OCI-LY1 (cell line): ENCODE data around the gene WRNIP1.

Source experiments
- H2AFZ ChIP-seq: fragments of 200-600 bp; sonication (generic), shearing (Covaris generic); 2 replicates; pipeline ENCODE4 v1.6.0; 2014; ENCODE audit warnings: antibody characterized with exemption, mild to moderate bottlenecking, low read length
- H3F3A ChIP-seq: fragments of 200-600 bp; sonication (generic), shearing (Covaris generic); 2 replicates; pipeline ENCODE4 v1.6.0; 2014; ENCODE audit warnings: mild to moderate bottlenecking, antibody characterized with exemption, low read length, moderate library complexity; ENCODE audit not compliant: insufficient read depth
- H3K27ac ChIP-seq: fragments of 200-600 bp; sonication (generic); 2 replicates; pipeline ENCODE4 v1.5.1; 2014; ENCODE audit warnings: low read length, mixed run types, mild to moderate bottlenecking, low read depth; ENCODE audit not compliant: poor library complexity, severe bottlenecking
- H3K27me3 ChIP-seq: fragments of 200-600 bp; sonication (generic); 2 replicates; pipeline ENCODE4 v1.6.0; 2014; ENCODE audit warnings: antibody characterized with exemption, mild to moderate bottlenecking, low read length, moderate library complexity; ENCODE audit not compliant: insufficient read depth
- H3K36me3 ChIP-seq: fragments of 200-600 bp; sonication (generic); 2 replicates; pipeline ENCODE4 v1.6.1; 2014; ENCODE audit warnings: mild to moderate bottlenecking, antibody characterized with exemption, low read length, moderate library complexity, mixed read lengths; ENCODE audit not compliant: insufficient read depth
- H3K4me1 ChIP-seq: fragments of 200-600 bp; sonication (generic); 2 replicates; pipeline ENCODE4 v1.5.1; 2014; ENCODE audit warnings: mild to moderate bottlenecking, low read length, moderate library complexity; ENCODE audit not compliant: insufficient read depth, severe bottlenecking
- H3K4me2 ChIP-seq: fragments of 200-600 bp; sonication (generic), shearing (Covaris generic); 2 replicates; pipeline ENCODE4 v1.6.1; 2014; ENCODE audit warnings: low read length
- H3K4me3 ChIP-seq: fragments of 200-600 bp; sonication (generic); 2 replicates; pipeline ENCODE4 v1.5.1; 2014; ENCODE audit warnings: low read length, low read depth, mild to moderate bottlenecking, mixed read lengths; ENCODE audit not compliant: poor library complexity, severe bottlenecking
- H3K79me2 ChIP-seq: fragments of 200-600 bp; shearing (Covaris generic); 2 replicates; pipeline ENCODE4 v1.6.1; 2016; ENCODE audit warnings: mixed run types, low read length, mixed read lengths; ENCODE audit not compliant: insufficient read depth
- H3K9ac ChIP-seq: fragments of 200-600 bp; sonication (generic), shearing (Covaris generic); 2 replicates; pipeline ENCODE4 v1.6.1; 2014; ENCODE audit warnings: mild to moderate bottlenecking, low read length, mixed read lengths
- H3K9me2 ChIP-seq: fragments of 200-600 bp; sonication (generic), shearing (Covaris generic); 2 replicates; pipeline ENCODE4 v1.6.1; 2014; ENCODE audit warnings: low read depth, mild to moderate bottlenecking, low read length, mixed read lengths
- H3K9me3 ChIP-seq: fragments of 200-600 bp; shearing (Covaris generic); 2 replicates; pipeline ENCODE4 v1.6.1; 2014; ENCODE audit warnings: low read length, mixed read lengths
- H4K20me1 ChIP-seq: fragments of 200-600 bp; sonication (generic), shearing (Covaris generic); 2 replicates; pipeline ENCODE4 v1.6.0; 2016; ENCODE audit warnings: mild to moderate bottlenecking, low read length; ENCODE audit not compliant: insufficient read depth
- EZH2 ChIP-seq: fragments of 200-600 bp; sonication (generic), shearing (Covaris generic); IDR thresholded peaks from 2 replicates; pipeline ENCODE4 v1.8.0; 2017; ENCODE audit warnings: borderline replicate concordance, mixed run types, mild to moderate bottlenecking, antibody characterized with exemption, low read length, moderate library complexity, mixed read lengths
- TF ChIP-seq, protein P1 (sequence below): fragments of 200-600 bp; sonication (generic), shearing (Covaris generic); IDR thresholded peaks from 2 replicates; pipeline ENCODE4 v1.5.1; 2017; ENCODE audit warnings: mild to moderate bottlenecking, antibody characterized with exemption, low read length, moderate library complexity, mixed read lengths

The WRNIP1 gene

DNA sequence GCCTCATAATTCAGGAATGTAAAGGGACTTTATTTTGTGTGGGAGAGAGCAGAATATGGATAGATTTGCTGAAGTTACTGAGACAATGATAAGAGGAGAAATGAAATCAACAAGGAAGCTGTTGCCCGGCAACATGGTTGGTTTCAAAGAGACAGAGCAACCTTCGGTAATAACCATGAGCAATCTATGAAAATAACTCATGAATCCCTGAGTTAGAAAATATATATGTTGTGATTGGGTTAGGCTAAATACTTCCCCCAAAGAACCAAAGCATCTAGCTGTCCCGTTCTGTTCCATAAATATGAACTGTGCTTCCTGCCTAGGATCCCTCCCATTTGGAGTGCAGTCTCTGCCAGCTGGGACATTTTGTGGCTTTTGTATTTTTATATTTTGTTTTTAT lies 53.4 kb downstream of the WRNIP1 start:
- H3K36me3 ChIP-seq = no peaks in the 10 kb centered on the region; the same call in 1 of the 2 replicates
- H3K27ac ChIP-seq = no peak overlapping the region
- peaks cover 14% of the 10 kb centered on the region; the same call in 1 of the 2 replicates for H3K9me3 ChIP-seq
- no peaks in the 10 kb centered on the region for H3K79me2 ChIP-seq
- no peaks in the 10 kb centered on the region for H3K4me1 ChIP-seq
- no peak overlapping the region for H3K9ac ChIP-seq
- H3K9me2 ChIP-seq = no peaks in the 10 kb centered on the region
- H3K4me2 ChIP-seq = no peak overlapping the region
- TF ChIP-seq, protein P1, sequence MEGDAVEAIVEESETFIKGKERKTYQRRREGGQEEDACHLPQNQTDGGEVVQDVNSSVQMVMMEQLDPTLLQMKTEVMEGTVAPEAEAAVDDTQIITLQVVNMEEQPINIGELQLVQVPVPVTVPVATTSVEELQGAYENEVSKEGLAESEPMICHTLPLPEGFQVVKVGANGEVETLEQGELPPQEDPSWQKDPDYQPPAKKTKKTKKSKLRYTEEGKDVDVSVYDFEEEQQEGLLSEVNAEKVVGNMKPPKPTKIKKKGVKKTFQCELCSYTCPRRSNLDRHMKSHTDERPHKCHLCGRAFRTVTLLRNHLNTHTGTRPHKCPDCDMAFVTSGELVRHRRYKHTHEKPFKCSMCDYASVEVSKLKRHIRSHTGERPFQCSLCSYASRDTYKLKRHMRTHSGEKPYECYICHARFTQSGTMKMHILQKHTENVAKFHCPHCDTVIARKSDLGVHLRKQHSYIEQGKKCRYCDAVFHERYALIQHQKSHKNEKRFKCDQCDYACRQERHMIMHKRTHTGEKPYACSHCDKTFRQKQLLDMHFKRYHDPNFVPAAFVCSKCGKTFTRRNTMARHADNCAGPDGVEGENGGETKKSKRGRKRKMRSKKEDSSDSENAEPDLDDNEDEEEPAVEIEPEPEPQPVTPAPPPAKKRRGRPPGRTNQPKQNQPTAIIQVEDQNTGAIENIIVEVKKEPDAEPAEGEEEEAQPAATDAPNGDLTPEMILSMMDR = no peak
- TF ChIP-seq EZH2 = no peak
- no peak overlapping the region for H3K4me3 ChIP-seq
- no peaks in the 10 kb centered on the region for H3K27me3 ChIP-seq
- H2AFZ ChIP-seq = no peak overlapping the region
- no peaks in the 10 kb centered on the region for H3F3A ChIP-seq
- H4K20me1 ChIP-seq = no peaks in the 10 kb centered on the region

GRCh38 chr6:2819115-2819514 lies 53.9 kb downstream of the WRNIP1 start:
- no peaks in the 10 kb centered on the region; the same call in 1 of the 2 replicates for H3K36me3 ChIP-seq
- H3K9me2 ChIP-seq = no peaks in the 10 kb centered on the region
- no peak overlapping the region for H2AFZ ChIP-seq
- H3K4me1 ChIP-seq = no peaks in the 10 kb centered on the region
- TF ChIP-seq EZH2 = no peak
- TF ChIP-seq, protein P1 = no peak
- no peak overlapping the region for H3K9ac ChIP-seq
- no peaks in the 10 kb centered on the region for H3K79me2 ChIP-seq
- H3K27ac ChIP-seq = no peak overlapping the region
- no peak overlapping the region for H3K4me2 ChIP-seq
- no peaks in the 10 kb centered on the region for H3F3A ChIP-seq
- H3K4me3 ChIP-seq = no peak overlapping the region
- H3K27me3 ChIP-seq = no peaks in the 10 kb centered on the region
- peaks cover 14% of the 10 kb centered on the region; the same call in 1 of the 2 replicates for H3K9me3 ChIP-seq
- H4K20me1 ChIP-seq = no peaks in the 10 kb centered on the region

- H3K27me3 ChIP-seq = no peaks in the 10 kb centered on the region
- no peak overlapping the region for H3K4me2 ChIP-seq
- H3K79me2 ChIP-seq = no peaks in the 10 kb centered on the region
- peaks cover 14% of the 10 kb centered on the region; the same call in 1 of the 2 replicates for H3K9me3 ChIP-seq
- no peak overlapping the region for H3K4me3 ChIP-seq
- H3K4me1 ChIP-seq = no peaks in the 10 kb centered on the region
- H4K20me1 ChIP-seq = no peaks in the 10 kb centered on the region
- H3K9ac ChIP-seq = no peak overlapping the region
- H3K36me3 ChIP-seq = no peaks in the 10 kb centered on the region; the same call in 1 of the 2 replicates
- H3K9me2 ChIP-seq = no peaks in the 10 kb centered on the region
- H2AFZ ChIP-seq = no peak overlapping the region
- H3F3A ChIP-seq = no peaks in the 10 kb centered on the region
- TF ChIP-seq, protein P1 = no peak
- TF ChIP-seq EZH2 = no peak
- no peak overlapping the region for H3K27ac ChIP-seq
These were observed 54.8 kb downstream of the WRNIP1 start for GRCh38 chr6:2819978-2820377.
